Measurements from ENCODE around the gene EPS8L2. TPM values are rescaled to one million over a fixed set of nuclear protein-coding genes. Genes with fewer than 3 reads are reported as not detected.

EPS8L2 gene
- total RNA-seq, 1 donor: 55.3 TPM

DNA sequence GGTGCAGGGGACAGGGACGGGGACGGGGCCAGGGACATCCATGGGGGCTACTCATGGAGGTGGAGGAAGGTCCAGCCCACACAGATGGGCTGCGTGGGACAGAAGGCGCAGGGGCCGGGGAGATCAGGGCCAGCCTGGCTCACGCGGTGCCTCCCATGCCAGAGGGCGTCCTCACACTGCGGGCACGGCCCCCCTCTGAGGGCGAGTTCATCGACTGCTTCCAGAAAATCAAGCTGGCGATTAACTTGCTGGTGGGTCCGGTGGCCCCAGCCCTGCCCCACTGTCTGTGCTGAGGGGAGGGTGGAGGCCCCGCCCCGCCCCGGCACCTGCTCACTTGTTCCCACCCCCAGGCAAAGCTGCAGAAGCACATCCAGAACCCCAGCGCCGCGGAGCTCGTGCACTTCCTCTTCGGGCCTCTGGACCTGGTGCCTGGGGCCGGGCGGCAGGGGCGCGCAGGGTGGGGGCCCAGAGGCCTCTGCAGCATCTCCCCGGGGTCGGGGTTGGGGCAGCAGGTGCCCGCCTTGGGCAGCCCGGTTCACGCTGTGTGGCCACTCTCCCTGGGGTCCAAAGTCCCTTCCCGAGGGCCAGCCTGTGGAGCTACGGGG, 15.8 kb downstream of the EPS8L2 start:
- H3K4me3 ChIP-seq (ENCODE audit: low read depth, low read length): no peak overlapping the region
- DNase-seq (ENCODE audit: low read depth): no peak
- TF ChIP-seq, protein P1, sequence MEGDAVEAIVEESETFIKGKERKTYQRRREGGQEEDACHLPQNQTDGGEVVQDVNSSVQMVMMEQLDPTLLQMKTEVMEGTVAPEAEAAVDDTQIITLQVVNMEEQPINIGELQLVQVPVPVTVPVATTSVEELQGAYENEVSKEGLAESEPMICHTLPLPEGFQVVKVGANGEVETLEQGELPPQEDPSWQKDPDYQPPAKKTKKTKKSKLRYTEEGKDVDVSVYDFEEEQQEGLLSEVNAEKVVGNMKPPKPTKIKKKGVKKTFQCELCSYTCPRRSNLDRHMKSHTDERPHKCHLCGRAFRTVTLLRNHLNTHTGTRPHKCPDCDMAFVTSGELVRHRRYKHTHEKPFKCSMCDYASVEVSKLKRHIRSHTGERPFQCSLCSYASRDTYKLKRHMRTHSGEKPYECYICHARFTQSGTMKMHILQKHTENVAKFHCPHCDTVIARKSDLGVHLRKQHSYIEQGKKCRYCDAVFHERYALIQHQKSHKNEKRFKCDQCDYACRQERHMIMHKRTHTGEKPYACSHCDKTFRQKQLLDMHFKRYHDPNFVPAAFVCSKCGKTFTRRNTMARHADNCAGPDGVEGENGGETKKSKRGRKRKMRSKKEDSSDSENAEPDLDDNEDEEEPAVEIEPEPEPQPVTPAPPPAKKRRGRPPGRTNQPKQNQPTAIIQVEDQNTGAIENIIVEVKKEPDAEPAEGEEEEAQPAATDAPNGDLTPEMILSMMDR (IDR thresholded peaks at IDR 0.05; ENCODE audit: insufficient read depth, low read depth, low read length): no peak

DNA sequence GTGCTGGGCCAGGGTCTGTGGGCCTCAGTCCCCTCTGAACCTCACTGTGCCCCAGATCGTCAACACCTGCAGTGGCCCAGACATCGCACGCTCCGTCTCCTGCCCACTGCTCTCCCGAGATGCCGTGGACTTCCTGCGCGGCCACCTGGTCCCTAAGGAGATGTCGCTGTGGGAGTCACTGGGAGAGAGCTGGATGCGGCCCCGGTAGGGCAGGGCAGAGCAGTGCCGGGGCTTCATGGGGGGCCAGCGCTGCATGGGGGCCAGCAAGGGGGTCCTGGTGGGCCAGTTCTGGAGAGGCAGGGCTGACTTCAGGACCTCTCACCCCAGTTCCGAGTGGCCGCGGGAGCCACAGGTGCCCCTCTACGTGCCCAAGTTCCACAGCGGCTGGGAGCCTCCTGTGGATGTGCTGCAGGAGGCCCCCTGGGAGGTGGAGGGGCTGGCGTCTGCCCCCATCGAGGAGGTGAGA, 16.3 kb downstream of the EPS8L2 start:
- TF ChIP-seq, protein P1 (IDR thresholded peaks at IDR 0.05; ENCODE audit: insufficient read depth, low read depth, low read length): no peak
- DNase-seq (ENCODE audit: low read depth): no peak
- H3K4me3 ChIP-seq (ENCODE audit: low read depth, low read length): no peak overlapping the region

DNA sequence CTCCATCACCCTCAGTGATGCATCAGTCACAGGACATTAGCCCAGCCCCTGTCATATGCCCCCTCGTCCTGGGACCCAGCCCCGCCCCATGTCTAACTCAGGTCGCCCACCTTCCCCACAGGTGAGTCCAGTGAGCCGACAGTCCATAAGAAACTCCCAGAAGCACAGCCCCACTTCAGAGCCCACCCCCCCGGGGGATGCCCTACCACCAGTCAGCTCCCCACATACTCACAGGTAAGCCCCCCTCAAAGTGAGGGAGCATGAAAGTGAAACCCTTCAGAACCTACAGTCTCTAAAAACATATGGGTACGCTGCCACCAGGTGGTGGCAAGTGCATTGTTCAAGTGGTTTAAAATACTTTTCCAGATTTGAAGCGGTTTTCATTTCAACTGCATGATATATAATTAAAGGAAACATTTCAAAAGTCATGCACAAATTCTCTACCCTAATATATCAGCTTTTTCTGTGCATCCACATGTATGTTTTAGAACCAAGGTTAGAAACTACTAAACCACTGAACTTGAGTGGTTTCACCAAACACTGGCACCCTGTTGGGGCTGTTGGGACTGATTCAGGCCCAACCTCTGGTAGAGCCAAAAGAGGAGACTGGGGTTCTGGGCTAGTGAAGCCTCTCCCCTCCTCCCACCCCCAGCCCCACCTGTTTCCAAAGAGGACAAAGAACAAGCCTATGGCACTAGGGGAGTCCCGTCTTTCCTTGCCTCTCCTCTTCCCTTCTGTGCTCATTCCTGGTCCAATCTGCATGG, 17.3 kb downstream of the EPS8L2 start:
- TF ChIP-seq, protein P1 (IDR thresholded peaks at IDR 0.05; ENCODE audit: insufficient read depth, low read depth, low read length): peak; percentile 60
- no peak overlapping the region for H3K4me3 ChIP-seq (ENCODE audit: low read depth, low read length)
- peak; percentile 71 for DNase-seq (ENCODE audit: low read depth)

DNA sequence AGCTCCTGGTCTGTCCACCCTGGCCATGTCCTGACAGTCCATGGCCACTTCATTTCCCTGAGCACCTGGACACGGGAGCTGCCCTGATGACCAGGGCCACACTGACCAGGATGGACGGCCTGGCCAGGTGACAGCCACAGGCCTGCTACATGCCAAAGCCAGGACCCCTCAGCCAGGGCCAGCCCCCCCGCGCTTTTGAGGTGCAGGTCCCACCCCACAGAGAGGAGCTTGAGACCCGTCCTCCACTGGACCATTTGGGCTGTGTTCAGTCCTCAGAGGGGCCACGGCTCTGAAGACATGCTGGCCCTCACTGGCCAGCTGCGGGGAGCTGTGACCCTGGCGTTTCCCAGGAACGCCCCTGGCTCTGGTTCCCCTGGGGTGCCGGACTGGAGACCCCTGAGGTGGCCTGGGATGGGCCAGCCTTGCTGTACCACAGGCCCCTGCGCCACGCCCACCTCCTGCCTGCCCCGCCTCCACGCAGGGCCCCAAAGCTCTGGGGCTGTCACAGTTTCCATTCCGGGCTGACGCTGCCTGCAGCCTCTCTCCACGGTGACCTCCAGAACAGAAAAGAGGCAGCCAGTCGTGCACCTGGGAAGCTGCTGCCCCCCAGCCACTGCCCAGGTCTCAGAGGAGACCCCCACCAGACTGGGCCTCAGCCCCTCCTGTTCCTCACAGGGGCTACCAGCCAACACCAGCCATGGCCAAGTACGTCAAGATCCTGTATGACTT, 18.2 kb downstream of the EPS8L2 start:
- H3K4me3 ChIP-seq (ENCODE audit: low read depth, low read length): no peak overlapping the region
- no peak for DNase-seq (ENCODE audit: low read depth)
- TF ChIP-seq, protein P1 (IDR thresholded peaks at IDR 0.05; ENCODE audit: insufficient read depth, low read depth, low read length): no peak

DNA sequence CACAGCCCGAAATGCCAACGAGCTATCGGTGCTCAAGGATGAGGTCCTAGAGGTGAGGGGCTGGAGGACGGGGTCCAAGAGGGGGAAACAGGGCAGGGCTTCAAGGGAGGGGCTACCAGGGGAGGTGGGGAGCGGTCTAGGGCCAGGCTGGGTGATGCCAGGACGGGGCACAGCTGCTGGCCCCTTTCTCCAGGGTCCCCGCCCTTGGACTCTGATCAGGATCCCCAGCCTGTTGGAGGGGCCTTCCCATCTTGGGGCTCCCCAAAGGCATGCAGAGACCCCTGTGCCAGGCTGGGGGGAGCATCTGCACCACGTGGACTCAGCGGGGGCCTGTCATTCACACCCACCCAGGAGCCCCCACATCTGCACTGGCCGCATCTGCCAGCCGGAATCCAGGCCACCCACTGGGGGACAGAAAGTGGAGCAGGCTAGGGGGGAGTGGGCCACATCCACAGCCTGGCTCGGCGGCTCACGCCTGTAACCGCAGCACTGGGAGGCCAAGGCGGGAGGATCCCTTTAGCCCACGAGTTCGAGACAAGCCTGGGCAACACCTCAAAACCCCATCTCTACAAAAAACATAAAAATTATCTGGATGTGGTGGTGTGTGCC, 18.9 kb downstream of the EPS8L2 start:
- TF ChIP-seq, protein P1 (IDR thresholded peaks at IDR 0.05; ENCODE audit: insufficient read depth, low read depth, low read length): no peak
- no peak for DNase-seq (ENCODE audit: low read depth)
- no peak overlapping the region for H3K4me3 ChIP-seq (ENCODE audit: low read depth, low read length)

DNA sequence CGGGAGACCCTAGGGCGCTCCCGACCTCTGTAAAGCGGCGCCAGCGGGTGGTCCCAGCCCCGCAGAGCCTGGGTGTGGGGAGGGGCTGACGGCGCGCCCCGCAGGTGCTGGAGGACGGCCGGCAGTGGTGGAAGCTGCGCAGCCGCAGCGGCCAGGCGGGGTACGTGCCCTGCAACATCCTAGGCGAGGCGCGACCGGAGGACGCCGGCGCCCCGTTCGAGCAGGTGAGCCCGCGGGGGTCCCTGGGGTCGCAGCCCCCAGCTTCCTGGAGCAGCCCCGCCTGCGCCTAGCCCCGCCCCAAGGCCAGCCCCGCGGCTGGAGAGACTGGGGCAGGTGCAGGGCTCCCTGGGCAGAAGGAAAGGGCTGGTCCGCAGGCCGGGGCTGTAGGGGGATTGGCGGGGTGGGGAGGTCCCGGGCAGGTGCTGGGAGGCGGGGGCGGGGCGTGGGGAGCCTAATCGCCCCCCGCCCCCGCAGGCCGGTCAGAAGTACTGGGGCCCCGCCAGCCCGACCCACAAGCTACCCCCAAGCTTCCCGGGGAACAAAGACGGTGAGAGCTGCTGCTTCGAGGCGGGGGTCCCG, 19.7 kb downstream of the EPS8L2 start:
- TF ChIP-seq, protein P1 (IDR thresholded peaks at IDR 0.05; ENCODE audit: insufficient read depth, low read depth, low read length): no peak
- no peak overlapping the region for H3K4me3 ChIP-seq (ENCODE audit: low read depth, low read length)
- DNase-seq (ENCODE audit: low read depth): no peak

Measured in fibroblast of villous mesenchyme (primary cell).